Peyer's patch (tissue), 4 donors: ENCODE results near the gene SLC4A1AP. TPM values are rescaled to one million over a fixed set of nuclear protein-coding genes. Genes with fewer than 3 reads are reported as not detected.

Experiments used
- DNase-seq, 3 donors: peaks; one replicate each; pipeline ENCODE4 v3.0.0-alpha.2; 2017 to 2019
- H3K27ac ChIP-seq, 4 donors: fragments of 200-600 bp; sonication (generic); one replicate each; pipeline ENCODE4 v1.5.1; 2016 to 2019
- H3K27me3 ChIP-seq, 2 donors: fragments of 200-600 bp; sonication (generic); one replicate each; pipeline ENCODE4 v1.5.1; 2019
- H3K36me3 ChIP-seq, 3 donors: fragments of 200-600 bp; sonication (generic); one replicate each; pipeline ENCODE4 v1.5.1; 2016 to 2019
- H3K4me1 ChIP-seq, 4 donors: fragments of 200-600 bp; sonication (generic); one replicate each; pipeline ENCODE4 v1.5.1; 2016 to 2019
- H3K4me3 ChIP-seq, 4 donors: fragments of 200-600 bp; sonication (generic); 1 replicate in 3 of 4; 2 replicates in 1 of 4; pipeline ENCODE4 v1.5.1; 2016 to 2019; ENCODE audit warnings: mild to moderate bottlenecking in 1 of 4
- H3K9me3 ChIP-seq, 4 donors: fragments of 200-600 bp; sonication (generic); one replicate each; pipeline ENCODE4 v1.5.1; 2016 to 2019; ENCODE audit warnings: mild to moderate bottlenecking in 1 of 4
- CTCF ChIP-seq, 6 experiments: fragments of 450-650 bp in 4 of 6; fragments of 200-600 bp in 2 of 6; sonication (generic) in 1 of 6; IDR thresholded peaks; one replicate each; pipeline ENCODE4 v1.5.1; 2017 to 2019; ENCODE audit warnings: antibody characterized with exemption in 6 of 6, mild to moderate bottlenecking in 3 of 6, moderate library complexity in 1 of 6
- POLR2A ChIP-seq, 2 donors: fragments of 450-650 bp; IDR thresholded peaks; one replicate each; pipeline ENCODE4 v1.5.1; 2017; ENCODE audit warnings: antibody characterized with exemption in 2 of 2, mild to moderate bottlenecking in 2 of 2, moderate library complexity in 2 of 2
- total RNA-seq, 4 donors: library from RNA; depleted of rRNA; stranded (reverse); fragments of >200 nt; gene quantifications; one replicate each; pipeline ENCODE4 v1.1.0, GENCODE V29; 2016

Gene SLC4A1AP
- total RNA-seq, 4 donors from 2014 or later: 18.6 to 47.0 (median 21.9) TPM

- Histone ChIP-seq H3K27ac (no peak overlapping the region), H3K4me1 (no peaks in the 10 kb centered on the region), H3K27me3 (no peaks in the 10 kb centered on the region), H3K9me3 (no peaks in the 10 kb centered on the region), H3K36me3 (peaks cover 0 to 91% (median 0%) of the 10 kb centered on the region in 3 donors), H3K4me3 (no peak overlapping the region)
- no peak for TF ChIP-seq CTCF (IDR thresholded peaks at IDR 0.05)
- no peak for TF ChIP-seq POLR2A (IDR thresholded peaks at IDR 0.05)
- no peak for DNase-seq
Observed at GRCh38 chr2:27645197-27645596, 18.5 kb upstream of the SLC4A1AP start.

GRCh38 chr2:27647289-27647688 lies 16.4 kb upstream of the SLC4A1AP start:
- no peaks in the 10 kb centered on the region for H3K9me3 ChIP-seq
- no peaks in the 10 kb centered on the region for H3K27me3 ChIP-seq
- no peak for DNase-seq
- no peaks in the 10 kb centered on the region for H3K4me1 ChIP-seq
- peaks cover 0 to 93% (median 0%) of the 10 kb centered on the region in 3 donors for H3K36me3 ChIP-seq
- TF ChIP-seq CTCF (IDR thresholded peaks at IDR 0.05): no peak
- no peak for TF ChIP-seq POLR2A (IDR thresholded peaks at IDR 0.05)
- no peak overlapping the region for H3K27ac ChIP-seq
- H3K4me3 ChIP-seq: no peak overlapping the region

DNA sequence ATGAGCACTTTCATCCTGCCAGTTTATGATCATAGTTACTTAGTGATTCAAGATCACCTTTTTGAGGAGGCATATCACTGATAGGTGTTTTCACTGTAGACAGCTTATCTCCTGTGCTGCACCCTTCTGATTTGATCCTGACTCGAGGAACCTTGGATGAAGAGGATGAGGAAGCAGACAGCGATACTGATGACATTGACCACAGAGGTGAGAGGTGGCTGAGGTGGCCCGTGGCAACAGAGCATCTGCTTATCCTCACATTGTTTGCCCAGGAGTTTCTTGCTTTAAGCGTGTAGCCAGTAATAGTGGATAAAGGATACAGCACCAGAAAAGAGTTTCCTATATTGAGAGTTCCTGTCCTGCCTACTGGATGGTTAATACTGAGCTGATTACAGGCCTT lies 16.0 kb upstream of the SLC4A1AP start:
- no peak for TF ChIP-seq POLR2A (IDR thresholded peaks at IDR 0.05)
- TF ChIP-seq CTCF (IDR thresholded peaks at IDR 0.05): no peak
- H3K27me3 ChIP-seq: no peaks in the 10 kb centered on the region
- no peak overlapping the region for H3K27ac ChIP-seq
- H3K4me3 ChIP-seq: no peak overlapping the region
- no peaks in the 10 kb centered on the region for H3K9me3 ChIP-seq
- H3K36me3 ChIP-seq: peaks cover 0 to 93% (median 0%) of the 10 kb centered on the region in 3 donors
- no peaks in the 10 kb centered on the region for H3K4me1 ChIP-seq
- DNase-seq: no peak

DNA sequence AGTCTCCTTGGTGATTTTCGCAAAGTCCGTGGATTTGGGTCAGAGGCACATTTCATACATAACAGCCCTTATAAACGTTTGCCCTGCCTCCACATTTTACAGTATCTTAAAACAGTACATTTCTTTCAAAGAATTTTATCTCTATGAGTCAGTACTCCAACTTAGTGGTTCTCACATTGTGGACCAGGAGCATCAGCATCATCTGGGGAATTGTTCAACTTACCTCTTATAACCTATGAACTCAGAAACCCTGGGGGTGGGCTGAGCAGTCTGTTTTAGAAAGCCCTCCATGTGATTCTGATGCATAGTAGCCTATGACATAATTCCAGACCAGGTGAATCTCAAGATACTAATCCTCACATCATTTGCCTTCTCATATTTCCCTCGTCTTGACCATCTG lies 12.6 kb upstream of the SLC4A1AP start:
- Histone ChIP-seq H3K27me3 (no peaks in the 10 kb centered on the region), H3K36me3 (peaks cover 0 to 98% (median 0%) of the 10 kb centered on the region in 3 donors), H3K4me3 (no peak overlapping the region), H3K4me1 (no peaks in the 10 kb centered on the region), H3K27ac (no peak overlapping the region), H3K9me3 (no peaks in the 10 kb centered on the region)
- no peak for TF ChIP-seq POLR2A (IDR thresholded peaks at IDR 0.05)
- no peak for TF ChIP-seq CTCF (IDR thresholded peaks at IDR 0.05)
- no peak for DNase-seq

GRCh38 chr2:27652341-27652740 lies 11.3 kb upstream of the SLC4A1AP start:
- peaks cover 0 to 99% (median 0%) of the 10 kb centered on the region in 3 donors for H3K36me3 ChIP-seq
- TF ChIP-seq POLR2A (IDR thresholded peaks at IDR 0.05): no peak
- no peak for TF ChIP-seq CTCF (IDR thresholded peaks at IDR 0.05)
- no peak for DNase-seq

DNA sequence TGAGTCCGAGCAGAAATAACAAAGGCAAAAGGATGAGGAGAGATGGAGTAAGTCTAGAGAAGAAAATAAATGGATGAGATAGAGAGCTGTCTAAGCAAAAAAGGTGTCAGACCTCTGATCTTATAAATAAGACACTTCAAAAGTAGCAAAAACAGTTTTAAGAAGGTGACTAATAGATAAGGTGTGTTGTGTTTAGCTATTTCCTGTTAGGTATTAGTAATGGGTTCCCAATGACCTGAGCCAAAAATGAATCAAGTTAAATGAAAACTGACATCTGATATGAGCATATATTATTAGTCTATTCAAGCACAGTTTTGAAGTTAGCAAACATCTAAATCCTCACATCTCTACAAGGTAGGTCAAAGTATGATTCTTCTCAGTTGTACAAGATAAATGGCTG lies 10.9 kb upstream of the SLC4A1AP start:
- Histone ChIP-seq H3K27ac (no peak overlapping the region), H3K36me3 (peaks cover 0 to 98% (median 0%) of the 10 kb centered on the region in 3 donors), H3K4me3 (no peak overlapping the region), H3K4me1 (no peaks in the 10 kb centered on the region), H3K27me3 (no peaks in the 10 kb centered on the region), H3K9me3 (no peaks in the 10 kb centered on the region)
- no peak for DNase-seq
- TF ChIP-seq CTCF (IDR thresholded peaks at IDR 0.05) (no peak), POLR2A (IDR thresholded peaks at IDR 0.05) (no peak)

More at GRCh38 chr2:27652341-27652740, 11.3 kb upstream of the SLC4A1AP start:
- Histone ChIP-seq H3K9me3 (no peaks in the 10 kb centered on the region), H3K27ac (no peak overlapping the region), H3K27me3 (no peaks in the 10 kb centered on the region), H3K4me1 (no peaks in the 10 kb centered on the region), H3K4me3 (no peak overlapping the region)
